ENCODE results near the gene ARID1B. TPM values are rescaled to one million over a fixed set of nuclear protein-coding genes. Genes with fewer than 3 reads are reported as not detected.

Gene ARID1B
- total and polyA plus RNA-seq, 10 of the 15 experiments (the other 5 are each of a cell fraction or from before 2014, with no cell fraction given), result 24.7 to 133 (median 54.6) TPM

DNA sequence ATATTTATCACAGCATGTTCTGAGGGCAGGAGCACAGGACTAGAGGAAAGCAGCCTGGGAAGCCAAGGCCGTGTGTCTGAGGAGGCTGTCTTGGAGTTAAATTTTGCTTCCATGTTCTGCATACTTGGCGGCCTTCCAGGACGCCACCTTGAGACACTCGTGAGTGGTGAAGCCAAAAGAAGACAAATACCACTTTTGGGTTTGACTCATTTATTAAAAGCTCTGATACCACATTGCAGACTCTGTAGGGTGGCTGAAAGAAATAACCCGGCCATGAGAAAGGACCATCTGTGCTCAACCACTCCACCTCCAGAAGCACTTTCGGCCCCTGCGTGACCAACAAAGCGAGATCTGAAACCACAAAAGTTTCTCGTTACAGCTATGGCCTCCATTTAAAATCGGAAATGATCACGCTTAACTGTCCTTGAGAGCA, 426.1 kb downstream of the ARID1B start (continued):
- TF ChIP-seq RAD21 (IDR thresholded peaks at IDR 0.05; ENCODE audit: insufficient read depth, low read depth, low read length) (no peak), NFYB (IDR thresholded peaks at IDR 0.05; ENCODE audit: insufficient read depth, low read depth, low read length) (no peak), SIX5 (IDR thresholded peaks at IDR 0.05; ENCODE audit: low read depth, low read length, severe bottlenecking) (no peak), BCL11A (IDR thresholded peaks at IDR 0.05; ENCODE audit: low read depth, low read length) (peak; percentile 65; the same call in 1 of the 2 replicates), PAX8 (IDR thresholded peaks at IDR 0.05) (no peak), IKZF2 (IDR thresholded peaks at IDR 0.05) (peak; percentile 63 to 66), STAT1 (conservative IDR thresholded peaks at IDR 0.05) (no peak), NFXL1 (IDR thresholded peaks at IDR 0.05; ENCODE audit: borderline replicate concordance) (no peak), NFIC (IDR thresholded peaks at IDR 0.05; ENCODE audit: low read depth, low read length) (peak; percentile 87), ATF7 (IDR thresholded peaks at IDR 0.05; ENCODE audit: low read depth) (peak; percentile 57), BMI1 (IDR thresholded peaks at IDR 0.05; ENCODE audit: borderline replicate concordance) (peak; percentile 45; the same call in 1 of the 2 replicates), RUNX3 (IDR thresholded peaks at IDR 0.05; ENCODE audit: low read length) (peak; percentile 98), TCF7 (IDR thresholded peaks at IDR 0.05; ENCODE audit: borderline replicate concordance) (no peak), CBFB (IDR thresholded peaks at IDR 0.05; ENCODE audit: low read depth) (peak; percentile 77; the same call in 1 of the 2 replicates), PAX5 (IDR thresholded peaks at IDR 0.05; ENCODE audit: borderline replicate concordance, low read depth, low read length) (peak; percentile 88; the same call in 1 of the 2 replicates)
- TF ChIP-seq, protein P1, sequence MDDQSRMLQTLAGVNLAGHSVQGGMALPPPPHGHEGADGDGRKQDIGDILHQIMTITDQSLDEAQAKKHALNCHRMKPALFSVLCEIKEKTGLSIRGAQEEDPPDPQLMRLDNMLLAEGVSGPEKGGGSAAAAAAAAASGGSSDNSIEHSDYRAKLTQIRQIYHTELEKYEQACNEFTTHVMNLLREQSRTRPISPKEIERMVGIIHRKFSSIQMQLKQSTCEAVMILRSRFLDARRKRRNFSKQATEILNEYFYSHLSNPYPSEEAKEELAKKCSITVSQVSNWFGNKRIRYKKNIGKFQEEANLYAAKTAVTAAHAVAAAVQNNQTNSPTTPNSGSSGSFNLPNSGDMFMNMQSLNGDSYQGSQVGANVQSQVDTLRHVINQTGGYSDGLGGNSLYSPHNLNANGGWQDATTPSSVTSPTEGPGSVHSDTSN (IDR thresholded peaks at IDR 0.05; ENCODE audit: insufficient replicate concordance, low read depth, low read length), result no peak
- TF ChIP-seq, protein P2, sequence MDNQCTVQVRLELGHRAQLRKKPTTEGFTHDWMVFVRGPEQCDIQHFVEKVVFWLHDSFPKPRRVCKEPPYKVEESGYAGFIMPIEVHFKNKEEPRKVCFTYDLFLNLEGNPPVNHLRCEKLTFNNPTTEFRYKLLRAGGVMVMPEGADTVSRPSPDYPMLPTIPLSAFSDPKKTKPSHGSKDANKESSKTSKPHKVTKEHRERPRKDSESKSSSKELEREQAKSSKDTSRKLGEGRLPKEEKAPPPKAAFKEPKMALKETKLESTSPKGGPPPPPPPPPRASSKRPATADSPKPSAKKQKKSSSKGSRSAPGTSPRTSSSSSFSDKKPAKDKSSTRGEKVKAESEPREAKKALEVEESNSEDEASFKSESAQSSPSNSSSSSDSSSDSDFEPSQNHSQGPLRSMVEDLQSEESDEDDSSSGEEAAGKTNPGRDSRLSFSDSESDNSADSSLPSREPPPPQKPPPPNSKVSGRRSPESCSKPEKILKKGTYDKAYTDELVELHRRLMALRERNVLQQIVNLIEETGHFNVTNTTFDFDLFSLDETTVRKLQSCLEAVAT (IDR thresholded peaks at IDR 0.05), result peak; percentile 61
- TF ChIP-seq, protein P3, sequence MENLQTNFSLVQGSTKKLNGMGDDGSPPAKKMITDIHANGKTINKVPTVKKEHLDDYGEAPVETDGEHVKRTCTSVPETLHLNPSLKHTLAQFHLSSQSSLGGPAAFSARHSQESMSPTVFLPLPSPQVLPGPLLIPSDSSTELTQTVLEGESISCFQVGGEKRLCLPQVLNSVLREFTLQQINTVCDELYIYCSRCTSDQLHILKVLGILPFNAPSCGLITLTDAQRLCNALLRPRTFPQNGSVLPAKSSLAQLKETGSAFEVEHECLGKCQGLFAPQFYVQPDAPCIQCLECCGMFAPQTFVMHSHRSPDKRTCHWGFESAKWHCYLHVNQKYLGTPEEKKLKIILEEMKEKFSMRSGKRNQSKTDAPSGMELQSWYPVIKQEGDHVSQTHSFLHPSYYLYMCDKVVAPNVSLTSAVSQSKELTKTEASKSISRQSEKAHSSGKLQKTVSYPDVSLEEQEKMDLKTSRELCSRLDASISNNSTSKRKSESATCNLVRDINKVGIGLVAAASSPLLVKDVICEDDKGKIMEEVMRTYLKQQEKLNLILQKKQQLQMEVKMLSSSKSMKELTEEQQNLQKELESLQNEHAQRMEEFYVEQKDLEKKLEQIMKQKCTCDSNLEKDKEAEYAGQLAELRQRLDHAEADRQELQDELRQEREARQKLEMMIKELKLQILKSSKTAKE (IDR thresholded peaks at IDR 0.05; ENCODE audit: low read depth, poor library complexity, severe bottlenecking), result peak; percentile 91
- TF ChIP-seq, protein P4, sequence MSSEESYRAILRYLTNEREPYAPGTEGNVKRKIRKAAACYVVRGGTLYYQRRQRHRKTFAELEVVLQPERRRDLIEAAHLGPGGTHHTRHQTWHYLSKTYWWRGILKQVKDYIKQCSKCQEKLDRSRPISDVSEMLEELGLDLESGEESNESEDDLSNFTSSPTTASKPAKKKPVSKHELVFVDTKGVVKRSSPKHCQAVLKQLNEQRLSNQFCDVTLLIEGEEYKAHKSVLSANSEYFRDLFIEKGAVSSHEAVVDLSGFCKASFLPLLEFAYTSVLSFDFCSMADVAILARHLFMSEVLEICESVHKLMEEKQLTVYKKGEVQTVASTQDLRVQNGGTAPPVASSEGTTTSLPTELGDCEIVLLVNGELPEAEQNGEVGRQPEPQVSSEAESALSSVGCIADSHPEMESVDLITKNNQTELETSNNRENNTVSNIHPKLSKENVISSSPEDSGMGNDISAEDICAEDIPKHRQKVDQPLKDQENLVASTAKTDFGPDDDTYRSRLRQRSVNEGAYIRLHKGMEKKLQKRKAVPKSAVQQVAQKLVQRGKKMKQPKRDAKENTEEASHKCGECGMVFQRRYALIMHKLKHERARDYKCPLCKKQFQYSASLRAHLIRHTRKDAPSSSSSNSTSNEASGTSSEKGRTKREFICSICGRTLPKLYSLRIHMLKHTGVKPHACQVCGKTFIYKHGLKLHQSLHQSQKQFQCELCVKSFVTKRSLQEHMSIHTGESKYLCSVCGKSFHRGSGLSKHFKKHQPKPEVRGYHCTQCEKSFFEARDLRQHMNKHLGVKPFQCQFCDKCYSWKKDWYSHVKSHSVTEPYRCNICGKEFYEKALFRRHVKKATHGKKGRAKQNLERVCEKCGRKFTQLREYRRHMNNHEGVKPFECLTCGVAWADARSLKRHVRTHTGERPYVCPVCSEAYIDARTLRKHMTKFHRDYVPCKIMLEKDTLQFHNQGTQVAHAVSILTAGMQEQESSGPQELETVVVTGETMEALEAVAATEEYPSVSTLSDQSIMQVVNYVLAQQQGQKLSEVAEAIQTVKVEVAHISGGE (CRISPR knock-in tag; IDR thresholded peaks at IDR 0.05), result no peak
- TF ChIP-seq, protein P5, sequence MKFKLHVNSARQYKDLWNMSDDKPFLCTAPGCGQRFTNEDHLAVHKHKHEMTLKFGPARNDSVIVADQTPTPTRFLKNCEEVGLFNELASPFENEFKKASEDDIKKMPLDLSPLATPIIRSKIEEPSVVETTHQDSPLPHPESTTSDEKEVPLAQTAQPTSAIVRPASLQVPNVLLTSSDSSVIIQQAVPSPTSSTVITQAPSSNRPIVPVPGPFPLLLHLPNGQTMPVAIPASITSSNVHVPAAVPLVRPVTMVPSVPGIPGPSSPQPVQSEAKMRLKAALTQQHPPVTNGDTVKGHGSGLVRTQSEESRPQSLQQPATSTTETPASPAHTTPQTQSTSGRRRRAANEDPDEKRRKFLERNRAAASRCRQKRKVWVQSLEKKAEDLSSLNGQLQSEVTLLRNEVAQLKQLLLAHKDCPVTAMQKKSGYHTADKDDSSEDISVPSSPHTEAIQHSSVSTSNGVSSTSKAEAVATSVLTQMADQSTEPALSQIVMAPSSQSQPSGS (IDR thresholded peaks at IDR 0.05; ENCODE audit: low read length), result peak; percentile 69

Data from GM12878 (cell line).